GM12801 (cell line): ENCODE data around the gene NCEH1.

Source experiments
- TF ChIP-seq, protein P1 (sequence below): IDR thresholded peaks from one replicate; pipeline ENCODE4 v1.5.1; 2011; ENCODE audit warnings: control low read depth; ENCODE audit not compliant: insufficient read length; ENCODE audit errors: extremely low read depth

Gene NCEH1

DNA sequence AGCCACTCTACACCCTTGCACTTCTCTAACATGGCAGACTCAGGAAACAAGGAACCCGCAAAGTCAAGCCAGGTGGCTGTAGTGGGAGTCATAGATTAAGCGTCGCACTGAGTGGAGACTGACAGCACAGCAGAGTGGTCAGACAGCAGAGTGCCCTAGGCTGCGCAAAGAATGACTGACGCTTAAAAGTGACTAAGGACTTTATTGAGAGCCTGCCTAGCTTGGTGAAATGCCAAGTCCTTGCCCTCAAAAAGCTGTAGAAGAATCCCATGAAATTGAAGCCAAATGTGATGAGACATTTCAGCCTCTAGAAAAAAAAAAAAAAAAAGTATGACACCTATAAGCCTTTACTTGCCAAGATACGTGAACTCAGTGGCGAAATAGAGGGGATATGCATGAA, 30.2 kb downstream of the NCEH1 start:
- TF ChIP-seq, protein P1, sequence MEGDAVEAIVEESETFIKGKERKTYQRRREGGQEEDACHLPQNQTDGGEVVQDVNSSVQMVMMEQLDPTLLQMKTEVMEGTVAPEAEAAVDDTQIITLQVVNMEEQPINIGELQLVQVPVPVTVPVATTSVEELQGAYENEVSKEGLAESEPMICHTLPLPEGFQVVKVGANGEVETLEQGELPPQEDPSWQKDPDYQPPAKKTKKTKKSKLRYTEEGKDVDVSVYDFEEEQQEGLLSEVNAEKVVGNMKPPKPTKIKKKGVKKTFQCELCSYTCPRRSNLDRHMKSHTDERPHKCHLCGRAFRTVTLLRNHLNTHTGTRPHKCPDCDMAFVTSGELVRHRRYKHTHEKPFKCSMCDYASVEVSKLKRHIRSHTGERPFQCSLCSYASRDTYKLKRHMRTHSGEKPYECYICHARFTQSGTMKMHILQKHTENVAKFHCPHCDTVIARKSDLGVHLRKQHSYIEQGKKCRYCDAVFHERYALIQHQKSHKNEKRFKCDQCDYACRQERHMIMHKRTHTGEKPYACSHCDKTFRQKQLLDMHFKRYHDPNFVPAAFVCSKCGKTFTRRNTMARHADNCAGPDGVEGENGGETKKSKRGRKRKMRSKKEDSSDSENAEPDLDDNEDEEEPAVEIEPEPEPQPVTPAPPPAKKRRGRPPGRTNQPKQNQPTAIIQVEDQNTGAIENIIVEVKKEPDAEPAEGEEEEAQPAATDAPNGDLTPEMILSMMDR, result no peak

DNA sequence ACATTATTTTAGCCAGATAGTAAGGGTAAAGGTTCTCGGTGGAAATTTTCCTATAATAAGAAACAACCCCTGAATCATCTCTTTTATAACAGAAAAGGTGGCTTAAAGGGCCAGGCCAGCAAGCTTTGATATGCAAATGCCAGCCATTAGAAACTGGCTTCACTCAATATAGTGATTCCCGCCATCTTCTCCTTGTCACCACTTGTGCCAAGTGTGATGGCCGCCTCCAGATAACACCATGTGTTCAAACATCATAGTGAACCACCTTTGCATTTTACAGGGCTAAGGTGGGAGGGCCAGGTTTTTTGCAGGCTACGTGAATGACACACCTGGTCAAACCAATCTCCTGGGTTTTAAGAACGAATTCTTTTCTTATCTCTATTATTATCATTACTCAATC, 31.3 kb downstream of the NCEH1 start:
- TF ChIP-seq, protein P1, result no peak

DNA sequence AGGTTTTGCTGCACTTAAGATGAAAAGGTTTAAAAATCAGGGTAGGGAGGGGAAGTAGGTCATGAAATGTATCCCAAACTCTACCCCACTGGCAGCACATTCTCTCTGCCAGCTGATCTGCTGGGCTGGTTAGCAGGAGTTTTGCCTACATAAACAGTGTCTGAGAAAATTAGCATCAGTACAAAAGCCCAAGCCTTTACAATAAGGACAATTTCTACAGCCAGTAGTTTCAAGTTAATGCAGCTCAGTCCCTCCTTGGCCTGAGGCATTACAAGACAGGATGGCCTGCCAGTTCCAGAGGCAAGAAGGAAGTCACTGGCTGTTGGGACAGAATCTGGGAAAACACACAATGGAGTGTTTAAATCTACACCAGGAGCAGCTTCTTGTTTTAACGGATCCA, 32.8 kb downstream of the NCEH1 start:
- TF ChIP-seq, protein P1, result no peak

DNA sequence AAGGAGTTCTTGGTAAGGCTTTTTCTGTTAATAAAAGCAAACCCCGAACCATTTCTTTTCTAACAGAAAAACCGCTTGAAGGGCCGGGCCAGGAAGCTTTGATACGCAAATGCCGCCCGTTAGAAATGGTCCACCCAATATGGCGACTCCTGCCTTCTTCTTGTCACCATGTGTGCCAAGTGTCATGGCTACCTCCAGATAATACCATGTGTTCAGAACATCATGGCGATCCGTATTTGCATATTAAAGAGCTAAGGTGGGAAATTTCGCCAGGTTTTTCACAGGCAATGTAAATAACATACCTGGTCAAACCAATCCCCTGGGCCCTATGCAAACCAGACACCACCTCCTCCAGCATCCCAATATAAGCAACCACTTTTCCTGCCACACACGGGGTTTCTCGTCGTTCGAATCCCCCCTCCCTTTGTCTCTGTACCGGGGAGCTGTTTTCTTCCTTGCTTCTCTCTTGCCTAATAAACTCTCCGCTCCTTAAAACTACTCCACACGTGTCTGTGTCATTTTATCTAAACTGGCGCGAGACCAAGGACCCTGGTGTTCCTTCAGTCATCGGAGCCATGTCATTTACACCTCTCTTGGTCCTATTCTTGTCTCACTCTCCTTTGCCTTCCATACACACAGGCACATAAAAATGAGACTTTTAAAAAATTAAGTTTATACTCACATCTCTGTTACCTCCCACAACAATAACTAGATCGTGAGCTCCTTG, 34.5 kb downstream of the NCEH1 start:
- TF ChIP-seq, protein P1, result no peak

DNA sequence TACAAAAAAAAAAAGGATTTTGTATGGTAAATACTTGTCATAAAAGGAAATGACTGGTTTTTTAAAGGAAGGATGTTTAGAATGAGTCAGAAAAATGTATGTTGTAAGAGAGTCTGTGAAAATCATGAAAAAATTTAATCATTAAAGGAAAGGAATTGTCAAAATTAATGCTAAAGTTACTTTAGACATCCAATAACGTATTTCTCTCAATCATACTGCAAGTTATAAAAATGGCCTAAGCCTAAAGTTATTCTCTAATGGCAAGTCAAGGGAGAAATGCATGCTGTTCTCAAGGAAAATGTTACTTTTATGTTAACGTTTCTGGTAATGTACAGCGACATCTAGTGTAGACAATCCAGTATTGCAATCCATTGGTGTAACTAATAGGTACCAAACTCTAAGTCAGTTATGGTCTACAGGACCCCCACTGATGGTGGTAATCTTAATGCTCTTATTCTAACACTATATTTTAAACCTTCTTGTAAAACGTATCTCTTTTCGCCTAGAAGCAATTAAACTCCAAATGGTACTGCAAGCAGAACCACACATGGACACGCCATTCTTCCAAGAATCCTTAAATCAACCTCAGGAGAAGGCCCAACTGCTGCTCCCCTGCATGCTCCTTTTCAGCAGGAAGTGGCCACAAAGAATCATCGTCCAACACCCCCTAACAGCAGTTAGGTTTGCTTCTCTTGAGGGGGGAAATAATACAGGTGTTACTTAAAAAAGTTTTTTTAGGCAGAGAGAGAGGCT, 35.2 kb downstream of the NCEH1 start:
- TF ChIP-seq, protein P1, result no peak

DNA sequence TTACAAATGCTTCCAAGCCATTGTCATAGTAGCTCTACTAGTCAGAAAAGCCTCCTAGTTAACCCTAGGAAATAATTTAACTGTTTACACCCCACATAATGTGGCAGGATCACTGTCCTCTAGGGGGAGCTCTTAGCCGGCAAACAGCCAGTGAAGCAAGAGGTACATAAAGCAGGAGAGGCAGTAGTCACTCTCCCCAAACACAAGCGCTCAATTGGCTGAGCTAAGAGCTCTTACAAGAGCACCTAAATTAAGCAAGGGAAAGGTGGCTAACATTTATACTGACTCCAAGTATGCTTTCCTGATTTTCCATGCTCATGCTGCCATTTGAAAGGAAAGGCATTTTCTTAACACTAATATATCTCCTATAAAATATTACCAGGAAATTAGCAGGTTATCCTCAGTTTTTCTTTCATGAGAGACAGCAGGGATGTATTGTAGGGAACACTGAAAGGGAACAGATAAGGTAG, 37.6 kb downstream of the NCEH1 start:
- TF ChIP-seq, protein P1, result no peak

DNA sequence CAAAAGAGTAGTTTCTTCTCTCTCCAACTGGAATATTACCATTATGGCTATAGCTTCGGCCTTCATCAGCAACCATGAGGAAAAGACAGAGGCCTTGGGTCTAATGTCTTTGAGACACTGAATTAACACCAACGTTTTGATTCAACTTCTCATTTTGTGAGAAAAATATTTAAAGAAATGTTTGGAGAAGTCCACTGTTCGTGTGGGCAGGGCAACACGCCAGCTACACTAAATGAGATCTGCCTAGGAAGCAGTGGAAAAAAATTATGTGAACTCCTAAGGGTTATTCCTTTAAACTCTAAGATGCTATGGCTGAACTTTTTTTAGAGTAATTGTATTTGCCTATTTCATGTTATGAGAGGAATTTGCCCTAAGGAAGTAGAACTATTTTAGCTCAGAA, 41.8 kb downstream of the NCEH1 start:
- TF ChIP-seq, protein P1, result no peak
